GM18520 (cell line): Measurements from ENCODE around the gene PKP3.
A peak's percentile ranks its signal among the peaks of the same experiment; 100 is the strongest.
"Not testable (repeated sequence)": the region's sequence is repeated elsewhere in the genome, so short reads cannot be mapped to it uniquely, and the experiment has no call there.

Experiments used
- ATAC-seq: cut with Tn5 transposase; IDR thresholded peaks from one replicate; pipeline ENCODE4 v1.9.1; 2021; ENCODE audit not compliant: unreplicated experiment

The PKP3 gene

DNA sequence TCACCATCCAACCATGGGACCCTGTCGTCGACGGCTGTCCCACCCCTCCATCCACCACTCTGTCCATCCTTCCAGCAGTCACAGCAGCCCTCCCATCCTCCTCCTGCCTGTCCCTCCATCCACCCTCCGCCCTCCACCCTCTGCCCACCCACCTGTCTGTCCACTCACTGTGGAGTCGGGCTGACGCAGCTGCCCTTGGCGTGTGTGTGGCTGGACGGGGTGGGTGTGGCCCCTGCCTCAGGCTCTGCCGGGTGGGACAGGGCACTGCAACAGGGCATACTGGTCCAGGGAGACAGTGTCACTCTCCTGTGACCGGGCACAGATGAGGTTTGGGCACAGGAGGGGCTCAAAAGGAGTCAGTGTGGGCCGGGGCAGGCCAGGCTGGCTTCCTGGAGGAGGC lies 1.9 kb downstream of the PKP3 start:
- ATAC-seq: no peak

DNA sequence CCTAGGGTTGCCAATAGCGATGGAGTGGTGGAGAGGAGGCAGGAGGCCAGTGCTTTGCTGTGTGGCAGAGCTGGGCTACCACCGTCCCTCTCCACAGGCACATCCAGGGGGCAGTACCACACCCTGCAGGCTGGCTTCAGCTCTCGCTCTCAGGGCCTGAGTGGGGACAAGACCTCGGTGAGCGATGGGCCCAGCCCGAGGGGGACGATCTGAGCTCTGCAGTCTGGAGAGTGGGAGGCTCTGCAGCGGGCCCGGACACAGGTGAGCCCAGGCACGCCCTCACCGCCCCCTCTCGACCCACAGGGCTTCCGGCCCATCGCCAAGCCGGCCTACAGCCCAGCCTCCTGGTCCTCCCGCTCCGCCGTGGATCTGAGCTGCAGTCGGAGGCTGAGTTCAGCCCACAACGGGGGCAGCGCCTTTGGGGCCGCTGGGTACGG lies 2.5 kb downstream of the PKP3 start:
- ATAC-seq: peak; percentile 5

DNA sequence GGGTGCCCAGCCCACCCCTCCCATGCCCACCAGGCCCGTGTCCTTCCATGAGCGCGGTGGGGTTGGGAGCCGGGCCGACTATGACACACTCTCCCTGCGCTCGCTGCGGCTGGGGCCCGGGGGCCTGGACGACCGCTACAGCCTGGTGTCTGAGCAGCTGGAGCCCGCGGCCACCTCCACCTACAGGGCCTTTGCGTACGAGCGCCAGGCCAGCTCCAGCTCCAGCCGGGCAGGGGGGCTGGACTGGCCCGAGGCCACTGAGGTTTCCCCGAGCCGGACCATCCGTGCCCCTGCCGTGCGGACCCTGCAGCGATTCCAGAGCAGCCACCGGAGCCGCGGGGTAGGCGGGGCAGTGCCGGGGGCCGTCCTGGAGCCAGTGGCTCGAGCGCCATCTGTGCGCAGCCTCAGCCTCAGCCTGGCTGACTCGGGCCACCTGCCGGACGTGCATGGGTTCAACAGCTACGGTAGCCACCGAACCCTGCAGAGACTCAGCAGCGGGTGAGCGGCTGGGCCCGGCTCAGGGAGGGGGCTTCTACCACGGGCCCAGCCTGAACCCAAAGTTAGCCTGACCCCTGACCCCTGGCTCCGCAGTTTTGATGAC lies 3.0 kb downstream of the PKP3 start:
- ATAC-seq: peak; percentile 45

DNA sequence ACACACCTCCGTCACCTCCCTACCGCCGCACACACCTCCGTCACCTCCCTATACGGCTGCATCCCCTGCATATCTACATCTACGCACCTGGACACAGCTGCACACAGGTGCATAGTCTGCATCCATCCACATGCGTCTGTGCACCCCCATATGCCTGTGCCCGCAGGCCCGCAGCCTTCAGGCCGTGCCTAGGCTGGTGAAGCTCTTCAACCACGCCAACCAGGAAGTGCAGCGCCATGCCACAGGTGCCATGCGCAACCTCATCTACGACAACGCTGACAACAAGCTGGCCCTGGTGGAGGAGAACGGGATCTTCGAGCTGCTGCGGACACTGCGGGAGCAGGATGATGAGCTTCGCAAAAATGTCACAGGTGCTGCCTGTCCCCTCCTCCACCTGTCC lies 4.8 kb downstream of the PKP3 start:
- no peak for ATAC-seq

DNA sequence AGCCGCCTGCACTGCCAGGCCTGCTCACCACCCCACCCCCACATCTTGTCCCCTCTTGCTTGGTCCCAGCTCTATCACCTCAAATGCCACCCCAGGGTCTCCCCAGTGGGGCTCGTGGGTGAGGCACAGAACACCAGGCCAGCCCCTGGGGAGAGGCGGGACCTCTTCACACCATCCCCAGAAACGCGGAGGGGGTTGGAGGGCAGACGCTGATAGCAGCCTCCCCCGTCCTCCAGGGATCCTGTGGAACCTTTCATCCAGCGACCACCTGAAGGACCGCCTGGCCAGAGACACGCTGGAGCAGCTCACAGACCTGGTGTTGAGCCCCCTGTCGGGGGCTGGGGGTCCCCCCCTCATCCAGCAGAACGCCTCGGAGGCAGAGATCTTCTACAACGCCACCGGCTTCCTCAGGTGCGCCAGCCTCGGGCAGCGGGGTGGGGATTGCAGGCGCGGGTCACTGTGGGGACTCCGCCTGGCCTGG lies 5.8 kb downstream of the PKP3 start:
- ATAC-seq: no peak

DNA sequence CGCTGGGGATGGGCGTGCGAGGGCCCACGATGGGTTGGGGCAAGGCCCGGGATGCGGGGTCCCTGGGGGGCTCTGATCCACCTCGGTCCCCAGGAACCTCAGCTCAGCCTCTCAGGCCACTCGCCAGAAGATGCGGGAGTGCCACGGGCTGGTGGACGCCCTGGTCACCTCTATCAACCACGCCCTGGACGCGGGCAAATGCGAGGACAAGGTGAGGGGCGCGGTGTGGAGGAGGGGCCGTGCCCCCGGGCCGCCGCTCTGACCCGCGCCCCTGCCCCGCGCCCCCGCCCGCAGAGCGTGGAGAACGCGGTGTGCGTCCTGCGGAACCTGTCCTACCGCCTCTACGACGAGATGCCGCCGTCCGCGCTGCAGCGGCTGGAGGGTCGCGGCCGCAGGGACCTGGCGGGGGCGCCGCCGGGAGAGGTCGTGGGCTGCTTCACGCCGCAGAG lies 6.3 kb downstream of the PKP3 start:
- ATAC-seq: no peak

DNA sequence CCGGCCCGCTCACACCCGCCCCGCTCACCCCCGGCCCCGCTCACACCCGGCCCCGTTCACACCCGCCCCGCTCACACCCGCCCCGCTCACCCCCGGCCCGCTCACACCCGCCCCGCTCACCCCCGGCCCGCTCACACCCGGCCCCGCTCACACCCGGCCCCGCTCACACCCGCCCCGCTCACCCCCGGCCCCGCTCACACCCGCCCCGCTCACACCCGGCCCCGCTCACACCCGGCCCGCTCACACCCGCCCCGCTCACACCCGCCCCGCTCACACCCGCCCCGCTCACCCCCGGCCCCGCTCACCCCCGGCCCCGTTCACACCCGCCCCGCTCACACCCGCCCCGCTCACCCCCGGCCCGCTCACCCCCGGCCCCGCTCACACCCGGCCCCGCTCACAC lies 7.2 kb downstream of the PKP3 start:
- not testable (repeated sequence) for ATAC-seq

DNA sequence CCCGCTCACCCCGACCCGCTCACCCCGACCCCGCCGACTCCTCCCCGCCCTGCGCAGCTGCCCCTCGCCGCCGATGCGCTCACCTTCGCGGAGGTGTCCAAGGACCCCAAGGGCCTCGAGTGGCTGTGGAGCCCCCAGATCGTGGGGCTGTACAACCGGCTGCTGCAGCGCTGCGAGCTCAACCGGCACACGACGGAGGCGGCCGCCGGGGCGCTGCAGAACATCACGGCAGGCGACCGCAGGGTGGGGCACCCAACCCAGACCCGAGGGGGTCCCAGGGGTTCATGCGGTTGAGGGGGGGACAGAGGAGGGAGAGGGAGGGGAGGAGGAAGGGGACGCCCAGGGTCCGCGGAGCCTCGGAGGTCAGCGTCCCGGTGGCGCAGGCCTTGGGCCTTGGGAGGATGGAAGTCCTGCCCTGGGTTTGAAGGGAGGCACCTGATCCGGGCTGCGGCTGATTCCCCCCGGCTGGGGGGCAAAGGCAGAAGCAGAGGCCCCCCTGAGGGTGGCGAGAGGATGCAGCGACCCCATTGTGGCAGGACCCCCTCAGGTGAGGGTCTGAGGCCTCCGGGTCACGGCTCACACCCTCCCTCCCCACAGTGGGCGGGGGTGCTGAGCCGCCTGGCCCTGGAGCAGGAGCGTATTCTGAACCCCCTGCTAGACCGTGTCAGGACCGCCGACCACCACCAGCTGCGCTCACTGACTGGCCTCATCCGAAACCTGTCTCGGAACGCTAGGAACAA lies 9.2 kb downstream of the PKP3 start:
- no peak for ATAC-seq

DNA sequence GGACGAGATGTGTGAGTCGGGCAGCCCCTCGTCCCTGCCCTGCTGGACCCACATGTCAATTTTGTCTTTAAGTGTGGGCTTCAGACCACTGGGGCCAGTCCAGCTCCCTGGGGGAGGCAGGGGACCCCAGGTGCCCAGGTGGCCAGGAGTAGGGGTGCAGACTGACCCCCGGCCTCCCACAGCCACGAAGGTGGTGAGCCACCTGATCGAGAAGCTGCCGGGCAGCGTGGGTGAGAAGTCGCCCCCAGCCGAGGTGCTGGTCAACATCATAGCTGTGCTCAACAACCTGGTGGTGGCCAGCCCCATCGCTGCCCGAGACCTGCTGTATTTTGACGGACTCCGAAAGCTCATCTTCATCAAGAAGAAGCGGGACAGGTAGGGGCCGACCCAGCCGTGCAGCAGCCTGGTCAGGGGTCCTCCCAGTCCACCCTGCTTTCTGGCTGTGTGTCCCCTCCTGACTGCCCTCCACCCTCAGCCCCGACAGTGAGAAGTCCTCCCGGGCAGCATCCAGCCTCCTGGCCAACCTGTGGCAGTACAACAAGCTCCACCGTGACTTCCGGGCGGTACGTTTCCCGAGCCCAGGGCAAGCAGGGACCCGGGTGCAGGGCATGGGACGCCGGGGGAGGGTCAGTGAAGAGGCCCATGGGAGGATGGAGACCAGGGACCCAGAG lies 9.9 kb downstream of the PKP3 start:
- no peak for ATAC-seq

DNA sequence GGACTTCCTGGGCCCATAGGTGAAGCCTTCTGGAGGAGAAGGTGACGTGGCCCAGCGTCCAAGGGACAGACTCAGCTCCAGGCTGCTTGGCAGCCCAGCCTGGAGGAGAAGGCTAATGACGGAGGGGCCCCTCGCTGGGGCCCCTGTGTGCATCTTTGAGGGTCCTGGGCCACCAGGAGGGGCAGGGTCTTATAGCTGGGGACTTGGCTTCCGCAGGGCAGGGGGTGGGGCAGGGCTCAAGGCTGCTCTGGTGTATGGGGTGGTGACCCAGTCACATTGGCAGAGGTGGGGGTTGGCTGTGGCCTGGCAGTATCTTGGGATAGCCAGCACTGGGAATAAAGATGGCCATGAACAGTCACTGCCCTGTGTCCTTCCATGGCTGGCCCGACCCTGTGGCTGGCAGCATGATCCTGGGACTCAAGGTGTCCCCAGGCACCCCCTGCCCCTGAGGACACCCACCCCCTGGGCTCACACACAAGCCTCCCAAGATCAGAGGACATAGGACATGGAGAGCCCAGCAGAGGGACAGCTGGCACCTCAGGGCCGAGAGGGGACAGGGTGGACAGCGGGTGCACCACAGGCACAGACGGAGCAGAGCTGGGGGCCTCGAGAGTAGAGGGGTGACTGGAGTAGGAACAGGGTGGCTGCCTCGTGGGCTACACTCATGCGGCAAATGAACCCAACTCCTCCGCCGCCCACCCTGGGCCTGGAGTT lies 10.7 kb downstream of the PKP3 start:
- no peak for ATAC-seq

DNA sequence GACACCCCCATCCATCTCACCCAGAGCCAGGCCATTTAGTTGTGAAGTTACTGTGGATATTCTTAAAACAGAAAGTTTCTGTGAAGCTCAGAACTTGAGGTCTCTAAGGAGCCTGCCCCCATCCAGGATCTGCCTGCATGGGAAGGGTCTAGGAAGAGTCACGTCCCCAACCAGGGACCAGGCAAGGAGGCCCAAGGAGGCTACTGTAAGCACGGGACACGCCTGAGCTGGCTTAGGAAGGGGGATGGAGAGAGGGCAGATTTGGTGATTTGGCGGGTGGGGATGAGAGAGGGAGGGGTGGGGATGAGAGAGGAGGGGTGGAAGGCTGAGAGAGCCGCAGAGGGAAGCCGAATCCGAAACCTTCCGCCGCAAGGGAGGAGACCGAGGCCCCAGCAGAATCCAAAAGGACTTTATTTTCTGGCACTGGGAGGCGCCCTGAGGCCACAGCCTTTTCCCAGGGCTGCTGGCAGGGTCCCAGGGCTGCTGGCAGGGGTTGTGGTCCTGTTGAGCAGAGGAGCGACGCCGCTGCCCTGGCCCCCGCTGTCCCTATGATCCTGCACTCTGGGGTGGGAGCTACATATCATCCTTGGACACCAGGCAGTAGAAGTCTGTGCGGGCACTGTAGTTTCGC lies 11.4 kb downstream of the PKP3 start:
- no peak for ATAC-seq

DNA sequence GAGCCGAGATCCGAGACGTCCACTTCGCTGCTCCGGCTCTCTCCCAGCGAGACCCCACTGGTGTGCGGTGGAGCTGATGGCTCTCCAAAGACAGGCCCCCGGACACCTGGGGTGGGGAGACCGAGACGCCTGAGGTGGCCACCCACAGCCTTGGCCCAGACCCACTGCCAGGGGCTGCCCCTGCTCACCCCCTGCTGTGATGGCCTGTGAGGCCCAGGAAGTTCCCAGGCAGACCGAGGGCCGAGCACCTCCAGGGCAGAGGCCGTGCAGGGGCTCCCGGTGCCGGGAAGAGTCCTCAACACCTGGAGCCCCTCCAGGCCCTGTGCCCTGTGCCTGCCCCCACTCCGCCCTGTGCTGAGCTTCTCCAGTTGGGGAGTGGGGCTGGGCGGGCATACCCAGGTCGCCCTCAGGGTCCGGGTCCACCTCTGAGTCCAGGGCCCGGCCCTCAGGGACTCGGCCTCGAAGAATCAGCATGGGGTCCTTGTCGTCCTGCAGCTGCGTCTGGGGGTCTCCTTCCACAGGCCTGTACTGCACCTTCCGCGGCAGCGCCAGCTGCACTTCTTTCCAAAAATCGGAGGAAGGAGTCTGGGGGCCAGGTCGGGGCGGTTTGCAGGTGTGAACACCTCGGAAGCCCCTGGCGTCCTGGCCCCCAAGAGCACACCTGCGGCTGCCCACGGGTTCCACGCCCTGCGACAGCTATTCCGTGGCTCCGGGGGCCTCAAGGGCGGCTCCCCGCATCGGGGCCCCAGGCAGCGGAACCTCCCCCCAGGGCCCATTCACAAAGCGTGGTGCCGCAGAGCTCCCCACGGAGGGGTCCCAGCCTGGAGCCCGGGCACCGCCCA lies 12.2 kb downstream of the PKP3 start:
- no peak for ATAC-seq

DNA sequence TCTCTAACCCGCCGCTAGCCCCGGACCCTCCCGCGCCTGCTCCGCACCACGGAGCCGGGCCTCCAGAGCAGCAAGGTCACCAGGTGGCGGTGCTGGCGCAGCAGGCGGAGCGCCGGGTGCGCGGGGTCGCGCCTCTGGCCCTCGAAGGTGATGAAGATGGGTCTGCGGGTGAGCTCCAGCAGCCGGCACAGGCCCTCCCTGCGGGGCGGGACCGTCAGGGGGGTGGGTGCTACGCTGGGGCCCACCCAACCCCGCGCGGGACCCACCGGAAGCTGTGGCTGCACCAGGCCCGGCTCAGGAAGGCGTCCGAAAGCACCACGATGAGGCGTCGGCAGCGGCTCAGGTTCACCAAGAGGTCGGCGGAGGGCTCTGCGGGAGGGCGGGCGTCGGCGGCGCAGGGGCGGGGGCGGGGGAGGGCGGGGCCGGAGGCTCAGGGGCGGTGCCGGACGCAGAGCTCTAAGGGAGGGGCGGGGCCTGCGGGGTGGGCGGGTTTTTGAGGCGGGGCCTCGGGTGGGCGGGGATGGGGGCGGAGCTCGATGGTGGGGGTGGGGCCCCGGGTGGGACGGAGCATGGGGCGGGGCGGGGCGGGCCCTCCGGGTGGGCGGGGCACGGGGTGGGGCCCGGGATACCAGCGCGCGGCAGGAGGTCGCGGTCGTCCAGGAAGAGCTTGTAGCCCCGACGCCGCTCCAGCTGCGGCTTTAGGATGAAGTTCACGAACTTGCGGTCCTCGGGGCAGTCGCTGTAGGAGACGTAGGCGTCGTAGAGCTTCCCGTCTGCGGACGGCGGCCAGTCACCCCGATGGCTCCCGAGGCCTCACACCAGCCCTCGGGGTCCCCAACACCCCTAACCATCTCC lies 13.0 kb downstream of the PKP3 start:
- no peak for ATAC-seq

DNA sequence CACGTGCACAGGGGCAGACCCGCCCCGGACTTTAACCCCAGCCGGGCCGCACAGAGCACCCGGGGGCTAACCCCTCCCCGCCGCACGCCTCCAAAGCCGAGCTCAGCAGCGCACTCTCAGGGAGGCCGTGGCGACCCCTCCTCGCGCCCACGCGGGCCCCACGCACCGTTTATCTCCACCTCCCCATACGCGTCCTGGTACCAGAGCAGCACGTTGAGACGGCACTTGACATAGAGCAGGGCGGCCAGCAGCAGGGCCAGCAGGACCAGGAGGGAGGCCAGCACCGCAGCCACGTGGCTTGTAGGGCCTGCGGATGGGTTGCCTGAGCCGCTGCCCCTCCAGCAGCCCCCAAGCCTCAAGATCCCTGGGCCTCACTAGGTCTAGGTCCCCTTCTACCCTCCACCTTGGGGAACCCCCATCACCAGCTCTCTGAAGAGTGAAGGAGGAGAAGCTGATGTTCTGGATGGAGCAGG lies 13.7 kb downstream of the PKP3 start:
- ATAC-seq: no peak

DNA sequence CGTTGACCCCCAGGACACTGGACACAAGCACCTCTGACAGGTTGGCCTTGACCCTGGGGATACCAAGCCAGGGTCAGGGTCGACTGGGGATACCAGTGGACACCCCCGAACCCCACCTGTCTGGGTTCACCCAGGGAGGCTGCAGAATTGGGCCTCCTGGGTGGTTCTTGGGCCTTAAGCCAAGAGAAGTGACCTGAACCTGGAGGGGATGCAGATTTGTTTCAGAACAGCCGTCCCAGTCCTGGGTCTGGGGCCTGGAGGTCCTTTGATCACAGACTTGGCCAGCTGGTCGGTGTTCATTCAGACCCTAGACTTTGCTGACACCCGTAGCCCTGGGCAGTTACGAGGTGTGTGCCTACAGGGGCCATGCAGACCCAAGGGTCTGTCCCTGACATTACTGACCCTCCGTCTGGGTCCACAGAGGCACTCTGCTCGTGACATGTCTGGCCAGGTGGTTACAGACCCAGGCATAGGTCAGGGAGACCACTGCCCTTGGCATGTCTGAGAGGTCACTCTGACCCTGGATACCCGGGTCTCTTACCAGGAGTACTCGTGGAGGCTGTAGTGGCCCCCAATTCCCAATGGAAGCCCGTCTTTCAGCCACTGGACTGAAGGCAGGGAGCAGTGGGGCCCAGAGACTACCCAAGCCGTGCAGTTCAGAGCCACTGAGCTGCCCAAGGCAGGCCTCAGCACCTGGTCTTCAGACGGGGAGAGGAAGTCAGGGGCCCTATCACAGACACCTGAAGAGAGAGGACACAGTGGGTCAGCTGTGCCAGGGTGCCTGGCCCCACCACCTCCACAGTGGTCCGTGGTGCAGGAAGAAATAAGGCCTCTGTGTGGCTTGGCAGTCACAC lies 14.4 kb downstream of the PKP3 start:
- no peak for ATAC-seq

DNA sequence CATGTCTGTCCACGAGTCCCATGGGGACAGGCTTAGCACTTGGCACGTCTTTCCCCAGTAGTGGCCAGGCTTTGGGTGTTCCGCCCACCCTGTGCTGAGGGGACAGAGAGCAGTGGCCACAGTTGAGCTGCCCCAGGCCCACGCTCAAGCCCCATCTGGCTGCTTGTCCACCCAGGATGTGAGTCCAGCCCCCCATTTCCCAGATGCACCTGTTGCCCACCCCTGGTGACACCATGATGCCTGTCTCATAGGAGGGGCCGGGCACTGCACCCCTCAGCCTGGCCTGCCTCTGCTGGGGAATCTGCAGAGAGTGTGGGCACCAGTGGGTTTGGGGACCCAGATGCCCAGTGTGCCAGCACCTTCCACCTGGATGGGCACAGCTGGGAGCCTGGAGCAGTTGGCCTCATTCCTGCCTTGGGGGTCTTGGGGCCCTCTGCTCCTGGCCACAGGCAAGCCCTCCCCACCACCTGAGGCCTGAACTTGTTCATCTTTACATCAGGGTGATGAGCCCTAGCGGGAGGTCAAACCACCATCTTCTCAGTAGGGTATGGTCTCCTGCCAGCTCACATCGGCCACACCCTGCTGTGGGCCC lies 15.1 kb downstream of the PKP3 start:
- no peak for ATAC-seq

DNA sequence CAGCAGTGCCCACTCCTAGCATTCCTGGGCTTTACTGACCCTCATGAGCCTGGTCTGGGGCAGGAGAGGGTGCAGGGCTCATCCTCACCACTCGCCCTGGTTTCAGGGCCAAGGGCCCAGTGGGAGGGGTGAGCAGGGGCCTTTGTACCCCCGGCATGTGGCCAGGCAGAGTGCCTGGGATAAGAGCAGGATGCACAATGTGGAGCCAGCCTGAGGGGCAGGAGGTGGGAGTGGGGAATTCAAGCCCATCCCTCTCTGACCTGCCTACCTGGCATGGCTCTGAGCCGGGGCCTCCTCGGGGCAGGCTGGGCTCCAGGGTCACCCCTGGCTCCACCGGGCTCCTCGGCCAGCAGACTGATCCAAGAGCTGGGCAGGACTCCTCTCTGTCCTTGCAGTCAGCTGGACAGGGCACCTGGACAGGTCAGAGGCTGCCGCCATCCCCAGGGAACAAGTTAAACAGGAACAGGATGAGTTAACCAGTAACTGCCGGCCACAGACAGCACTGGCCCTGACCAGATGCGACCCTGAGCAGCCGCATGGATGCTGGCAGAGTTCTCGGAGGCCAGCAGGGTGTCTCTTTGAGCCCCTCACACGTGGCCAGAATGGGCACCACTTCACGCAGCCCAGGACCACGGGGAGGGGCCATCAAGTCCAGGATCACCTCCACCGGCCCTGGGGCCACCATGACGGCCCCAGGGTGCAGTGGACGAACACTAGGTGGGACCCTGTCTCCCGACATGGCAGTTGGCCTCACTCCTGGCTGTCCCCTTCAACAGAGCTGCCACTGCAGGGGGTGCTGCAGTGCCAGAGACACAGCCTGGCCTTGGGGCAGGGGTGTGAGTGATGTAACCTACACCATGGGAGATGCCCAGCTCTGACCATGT lies 15.8 kb downstream of the PKP3 start:
- ATAC-seq: no peak
